ENCODE results near the gene ABHD6. TPM values are rescaled to one million over a fixed set of nuclear protein-coding genes. Genes with fewer than 3 reads are reported as not detected.

The ABHD6 gene
- total RNA-seq, 1 experiment from 2014 or later = 12.7 TPM

DNA sequence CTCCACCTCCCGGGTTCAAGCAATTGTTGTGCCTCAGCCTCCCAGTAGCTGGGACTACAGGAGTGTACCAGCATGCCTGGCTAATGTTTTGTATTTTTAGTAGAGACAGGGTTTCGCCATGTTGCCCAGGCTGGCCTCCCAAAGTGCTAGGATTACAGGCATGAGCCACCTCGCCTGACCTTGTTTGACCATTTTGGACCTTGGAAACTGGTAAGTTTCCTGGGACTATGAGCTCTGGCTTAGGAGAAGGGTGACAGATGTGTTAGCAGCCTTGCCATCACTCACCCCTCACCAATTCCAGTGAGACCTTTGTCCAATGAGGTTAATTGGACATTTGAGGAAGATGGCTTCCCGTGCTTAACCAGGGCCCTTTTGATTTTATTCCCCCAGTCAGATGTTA is 46.7 kb upstream of the ABHD6 start:
- Histone ChIP-seq H3K9ac (ENCODE audit: low read length) (no peak overlapping the region), H3K36me3 (ENCODE audit: control insufficient read depth in 1 of 2, insufficient read depth in 2 of 2, low read length in 2 of 2) (no peaks in the 10 kb centered on the region), H3K9me2 (ENCODE audit: insufficient read depth) (no peaks in the 10 kb centered on the region), H3K27me3 (ENCODE audit: insufficient read depth, low read length) (no peaks in the 10 kb centered on the region), H2AFZ (ENCODE audit: low read depth, low read length, poor library complexity, severe bottlenecking) (no peak overlapping the region), H3K4me3 (replicated peaks in 1 of 2; ENCODE audit: low read depth in 1 of 2, low read length in 2 of 2) (no peak overlapping the region), H3K79me2 (ENCODE audit: insufficient read depth, low read length) (no peaks in the 10 kb centered on the region), H3K4me1 (ENCODE audit: control insufficient read depth in 1 of 2, insufficient read depth in 2 of 2, low read length in 2 of 2) (peaks cover 2 to 11% of the 10 kb centered on the region in 2 experiments; a peak in 3 of 4 replicates), H3K27ac (ENCODE audit: low read depth, low read length) (no peak overlapping the region), H4K20me1 (ENCODE audit: insufficient read depth) (no peaks in the 10 kb centered on the region), H3K4me2 (ENCODE audit: low read length) (no peak overlapping the region), H3K9me3 (ENCODE audit: control insufficient read depth in 1 of 2, insufficient read depth in 1 of 2, low read depth in 1 of 2, low read length in 2 of 2) (no peaks in the 10 kb centered on the region)
- intact Hi-C loops (cut with micrococcal nuclease) = no loop called here
- ChIA-PET CTCF (interaction anchor here (1.2 to 6.2 kb wide), 4 partner anchors 26 to 115 kb away, joined by 3 to 116 read pairs (median 5); partner anchors contain the start of genes HTD2 and RPP14), POLR2A (interaction anchor here (0.7 kb wide), 1 partner anchor 32 kb away, joined by 4 read pairs; no protein-coding TSS in a partner anchor), RAD21 (ENCODE audit: low non-redundant PET in 1 of 2, low total read pairs in 2 of 2, uncharacterized antibody in 2 of 2, unreplicated experiment in 2 of 2) (no interaction called here)
- DNase-seq (ENCODE audit: low read depth, low spot score) (no peak), ATAC-seq (no peak)
- TF ChIP-seq SRF (IDR thresholded peaks at IDR 0.05; ENCODE audit: low read depth) (no peak), YY1 (IDR thresholded peaks at IDR 0.05; ENCODE audit: extremely low read depth, insufficient replicate concordance, low read depth, low read length) (no peak), RAD21 (IDR thresholded peaks at IDR 0.05; ENCODE audit: low read depth) (no peak), POLR2AphosphoS5 (IDR thresholded peaks at IDR 0.05; ENCODE audit: low read depth, low read length) (no peak), SIN3A (IDR thresholded peaks at IDR 0.05; ENCODE audit: low read depth) (no peak), ZNF274 (IDR thresholded peaks at IDR 0.05; ENCODE audit: low read depth, low read length) (no peak), POLR2A (IDR thresholded peaks at IDR 0.05; ENCODE audit: borderline replicate concordance, extremely low read depth, insufficient read depth, insufficient read length) (no peak)
- TF ChIP-seq, protein P1, sequence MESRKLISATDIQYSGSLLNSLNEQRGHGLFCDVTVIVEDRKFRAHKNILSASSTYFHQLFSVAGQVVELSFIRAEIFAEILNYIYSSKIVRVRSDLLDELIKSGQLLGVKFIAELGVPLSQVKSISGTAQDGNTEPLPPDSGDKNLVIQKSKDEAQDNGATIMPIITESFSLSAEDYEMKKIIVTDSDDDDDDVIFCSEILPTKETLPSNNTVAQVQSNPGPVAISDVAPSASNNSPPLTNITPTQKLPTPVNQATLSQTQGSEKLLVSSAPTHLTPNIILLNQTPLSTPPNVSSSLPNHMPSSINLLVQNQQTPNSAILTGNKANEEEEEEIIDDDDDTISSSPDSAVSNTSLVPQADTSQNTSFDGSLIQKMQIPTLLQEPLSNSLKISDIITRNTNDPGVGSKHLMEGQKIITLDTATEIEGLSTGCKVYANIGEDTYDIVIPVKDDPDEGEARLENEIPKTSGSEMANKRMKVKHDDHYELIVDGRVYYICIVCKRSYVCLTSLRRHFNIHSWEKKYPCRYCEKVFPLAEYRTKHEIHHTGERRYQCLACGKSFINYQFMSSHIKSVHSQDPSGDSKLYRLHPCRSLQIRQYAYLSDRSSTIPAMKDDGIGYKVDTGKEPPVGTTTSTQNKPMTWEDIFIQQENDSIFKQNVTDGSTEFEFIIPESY (IDR thresholded peaks at IDR 0.05; ENCODE audit: extremely low read depth, insufficient replicate concordance, low read length) = no peak
- TF ChIP-seq, protein P2, sequence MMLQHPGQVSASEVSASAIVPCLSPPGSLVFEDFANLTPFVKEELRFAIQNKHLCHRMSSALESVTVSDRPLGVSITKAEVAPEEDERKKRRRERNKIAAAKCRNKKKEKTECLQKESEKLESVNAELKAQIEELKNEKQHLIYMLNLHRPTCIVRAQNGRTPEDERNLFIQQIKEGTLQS (IDR thresholded peaks at IDR 0.05) = no peak
- TF ChIP-seq, protein P3, sequence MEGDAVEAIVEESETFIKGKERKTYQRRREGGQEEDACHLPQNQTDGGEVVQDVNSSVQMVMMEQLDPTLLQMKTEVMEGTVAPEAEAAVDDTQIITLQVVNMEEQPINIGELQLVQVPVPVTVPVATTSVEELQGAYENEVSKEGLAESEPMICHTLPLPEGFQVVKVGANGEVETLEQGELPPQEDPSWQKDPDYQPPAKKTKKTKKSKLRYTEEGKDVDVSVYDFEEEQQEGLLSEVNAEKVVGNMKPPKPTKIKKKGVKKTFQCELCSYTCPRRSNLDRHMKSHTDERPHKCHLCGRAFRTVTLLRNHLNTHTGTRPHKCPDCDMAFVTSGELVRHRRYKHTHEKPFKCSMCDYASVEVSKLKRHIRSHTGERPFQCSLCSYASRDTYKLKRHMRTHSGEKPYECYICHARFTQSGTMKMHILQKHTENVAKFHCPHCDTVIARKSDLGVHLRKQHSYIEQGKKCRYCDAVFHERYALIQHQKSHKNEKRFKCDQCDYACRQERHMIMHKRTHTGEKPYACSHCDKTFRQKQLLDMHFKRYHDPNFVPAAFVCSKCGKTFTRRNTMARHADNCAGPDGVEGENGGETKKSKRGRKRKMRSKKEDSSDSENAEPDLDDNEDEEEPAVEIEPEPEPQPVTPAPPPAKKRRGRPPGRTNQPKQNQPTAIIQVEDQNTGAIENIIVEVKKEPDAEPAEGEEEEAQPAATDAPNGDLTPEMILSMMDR (IDR thresholded peaks at IDR 0.05 in 2 of 3, conservative IDR thresholded peaks at IDR 0.05 in 1 of 3; ENCODE audit: borderline replicate concordance in 1 of 3, insufficient read depth in 1 of 3, low read depth in 2 of 3, low read length in 2 of 3) = no peak
- BruUV-seq (replicated peaks) = no TSS peak
